ENCODE measurements around the gene PRKAG2. TPM values are rescaled to one million over a fixed set of nuclear protein-coding genes. Genes with fewer than 3 reads are reported as not detected.

PRKAG2 gene
- total RNA-seq, 1 donor from 2014 or later, result 4.7 TPM

- Histone ChIP-seq H3K4me3 (ENCODE audit: low read length in 3 of 3) (no peak overlapping the region), H3K27me3 (ENCODE audit: control insufficient read depth in 3 of 3, insufficient read depth in 3 of 3, low read length in 3 of 3) (no peaks in the 10 kb centered on the region), H3K36me3 (ENCODE audit: control insufficient read depth in 3 of 3, insufficient read depth in 3 of 3, low read length in 3 of 3) (no peaks in the 10 kb centered on the region), H3K9ac (ENCODE audit: low read depth in 1 of 3, low read length in 3 of 3) (no peak overlapping the region), H3K27ac (ENCODE audit: low read depth, low read length) (peak overlapping the region; percentile 40), H3K4me1 (ENCODE audit: control insufficient read depth in 3 of 3, insufficient read depth in 3 of 3, low read length in 3 of 3) (peaks cover 12 to 46% (median 19%) of the 10 kb centered on the region in 3 donors), H3K9me3 (ENCODE audit: control insufficient read depth in 3 of 3, low read length in 3 of 3) (no peaks in the 10 kb centered on the region)
Measured at GRCh38 chr7:151873402-151873965, 3.4 kb downstream of the PRKAG2 start.

GRCh38 chr7:151872531-151873401 lies 4.1 kb downstream of the PRKAG2 start:
- H3K9ac ChIP-seq (ENCODE audit: low read depth in 1 of 3, low read length in 3 of 3), result no peak overlapping the region
- H3K36me3 ChIP-seq (ENCODE audit: control insufficient read depth in 3 of 3, insufficient read depth in 3 of 3, low read length in 3 of 3), result no peaks in the 10 kb centered on the region
- no peaks in the 10 kb centered on the region for H3K9me3 ChIP-seq (ENCODE audit: control insufficient read depth in 3 of 3, low read length in 3 of 3)
- H3K27me3 ChIP-seq (ENCODE audit: control insufficient read depth in 3 of 3, insufficient read depth in 3 of 3, low read length in 3 of 3), result no peaks in the 10 kb centered on the region
- peak overlapping the region; percentile 40 for H3K27ac ChIP-seq (ENCODE audit: low read depth, low read length)
- peaks cover 12 to 47% (median 17%) of the 10 kb centered on the region in 3 donors for H3K4me1 ChIP-seq (ENCODE audit: control insufficient read depth in 3 of 3, insufficient read depth in 3 of 3, low read length in 3 of 3)
- no peak overlapping the region for H3K4me3 ChIP-seq (ENCODE audit: low read length in 3 of 3)

GRCh38 chr7:151871904-151872303 lies 5.0 kb downstream of the PRKAG2 start:
- no peaks in the 10 kb centered on the region for H3K9me3 ChIP-seq (ENCODE audit: control insufficient read depth in 3 of 3, low read length in 3 of 3)
- H3K27me3 ChIP-seq (ENCODE audit: control insufficient read depth in 3 of 3, insufficient read depth in 3 of 3, low read length in 3 of 3), result no peaks in the 10 kb centered on the region
- H3K9ac ChIP-seq (ENCODE audit: low read depth in 1 of 3, low read length in 3 of 3), result no peak overlapping the region
- H3K4me1 ChIP-seq (ENCODE audit: control insufficient read depth in 3 of 3, insufficient read depth in 3 of 3, low read length in 3 of 3), result peaks cover 11 to 51% (median 14%) of the 10 kb centered on the region in 3 donors
- no peak overlapping the region for H3K27ac ChIP-seq (ENCODE audit: low read depth, low read length)
- H3K4me3 ChIP-seq (ENCODE audit: low read length in 3 of 3), result no peak overlapping the region
- H3K36me3 ChIP-seq (ENCODE audit: control insufficient read depth in 3 of 3, insufficient read depth in 3 of 3, low read length in 3 of 3), result no peaks in the 10 kb centered on the region

- H3K4me3 ChIP-seq (ENCODE audit: low read length in 3 of 3), result no peak overlapping the region
- H3K9me3 ChIP-seq (ENCODE audit: control insufficient read depth in 3 of 3, low read length in 3 of 3), result no peaks in the 10 kb centered on the region
- no peaks in the 10 kb centered on the region for H3K36me3 ChIP-seq (ENCODE audit: control insufficient read depth in 3 of 3, insufficient read depth in 3 of 3, low read length in 3 of 3)
- no peaks in the 10 kb centered on the region for H3K27me3 ChIP-seq (ENCODE audit: control insufficient read depth in 3 of 3, insufficient read depth in 3 of 3, low read length in 3 of 3)
- peaks cover 8 to 44% (median 9%) of the 10 kb centered on the region in 3 donors for H3K4me1 ChIP-seq (ENCODE audit: control insufficient read depth in 3 of 3, insufficient read depth in 3 of 3, low read length in 3 of 3)
- H3K9ac ChIP-seq (ENCODE audit: low read depth in 1 of 3, low read length in 3 of 3), result no peak overlapping the region
- H3K27ac ChIP-seq (ENCODE audit: low read depth, low read length), result no peak overlapping the region
Measured at GRCh38 chr7:151871189-151871735, 5.7 kb downstream of the PRKAG2 start.

- Histone ChIP-seq H3K9me3 (ENCODE audit: control insufficient read depth in 3 of 3, low read length in 3 of 3) (no peaks in the 10 kb centered on the region), H3K27ac (ENCODE audit: low read depth, low read length) (no peak overlapping the region), H3K27me3 (ENCODE audit: control insufficient read depth in 3 of 3, insufficient read depth in 3 of 3, low read length in 3 of 3) (no peaks in the 10 kb centered on the region), H3K36me3 (ENCODE audit: control insufficient read depth in 3 of 3, insufficient read depth in 3 of 3, low read length in 3 of 3) (no peaks in the 10 kb centered on the region), H3K9ac (ENCODE audit: low read depth in 1 of 3, low read length in 3 of 3) (no peak overlapping the region), H3K4me1 (ENCODE audit: control insufficient read depth in 3 of 3, insufficient read depth in 3 of 3, low read length in 3 of 3) (peaks cover 8 to 43% (median 8%) of the 10 kb centered on the region in 3 donors), H3K4me3 (ENCODE audit: low read length in 3 of 3) (no peak overlapping the region)
Measured at GRCh38 chr7:151869968-151870918, 6.7 kb downstream of the PRKAG2 start.

GRCh38 chr7:151869455-151869854 lies 7.5 kb downstream of the PRKAG2 start:
- H3K36me3 ChIP-seq (ENCODE audit: control insufficient read depth in 3 of 3, insufficient read depth in 3 of 3, low read length in 3 of 3), result no peaks in the 10 kb centered on the region

GRCh38 chr7:151869109-151869428 lies 7.8 kb downstream of the PRKAG2 start:
- H3K4me3 ChIP-seq (ENCODE audit: low read length in 3 of 3), result no peak overlapping the region
- peaks cover 5 to 41% (median 8%) of the 10 kb centered on the region in 3 donors for H3K4me1 ChIP-seq (ENCODE audit: control insufficient read depth in 3 of 3, insufficient read depth in 3 of 3, low read length in 3 of 3)
- H3K9ac ChIP-seq (ENCODE audit: low read depth in 1 of 3, low read length in 3 of 3), result no peak overlapping the region
- no peaks in the 10 kb centered on the region for H3K9me3 ChIP-seq (ENCODE audit: control insufficient read depth in 3 of 3, low read length in 3 of 3)
- H3K27me3 ChIP-seq (ENCODE audit: control insufficient read depth in 3 of 3, insufficient read depth in 3 of 3, low read length in 3 of 3), result no peaks in the 10 kb centered on the region
- no peak overlapping the region for H3K27ac ChIP-seq (ENCODE audit: low read depth, low read length)
- H3K36me3 ChIP-seq (ENCODE audit: control insufficient read depth in 3 of 3, insufficient read depth in 3 of 3, low read length in 3 of 3), result no peaks in the 10 kb centered on the region

More at GRCh38 chr7:151869455-151869854, 7.5 kb downstream of the PRKAG2 start:
- Histone ChIP-seq H3K27me3 (ENCODE audit: control insufficient read depth in 3 of 3, insufficient read depth in 3 of 3, low read length in 3 of 3) (no peaks in the 10 kb centered on the region), H3K9ac (ENCODE audit: low read depth in 1 of 3, low read length in 3 of 3) (no peak overlapping the region), H3K4me1 (ENCODE audit: control insufficient read depth in 3 of 3, insufficient read depth in 3 of 3, low read length in 3 of 3) (peaks cover 5 to 39% (median 8%) of the 10 kb centered on the region in 3 donors), H3K4me3 (ENCODE audit: low read length in 3 of 3) (no peak overlapping the region), H3K27ac (ENCODE audit: low read depth, low read length) (no peak overlapping the region), H3K9me3 (ENCODE audit: control insufficient read depth in 3 of 3, low read length in 3 of 3) (no peaks in the 10 kb centered on the region)

GRCh38 chr7:151868396-151869108 lies 8.4 kb downstream of the PRKAG2 start:
- H3K9ac ChIP-seq (ENCODE audit: low read depth in 1 of 3, low read length in 3 of 3), result no peak overlapping the region
- peak overlapping the region in 1 of 3 donors; percentile 36 for H3K4me3 ChIP-seq (ENCODE audit: low read length in 3 of 3)
- peaks cover 5 to 41% (median 8%) of the 10 kb centered on the region in 3 donors for H3K4me1 ChIP-seq (ENCODE audit: control insufficient read depth in 3 of 3, insufficient read depth in 3 of 3, low read length in 3 of 3)
- H3K9me3 ChIP-seq (ENCODE audit: control insufficient read depth in 3 of 3, low read length in 3 of 3), result no peaks in the 10 kb centered on the region
- no peaks in the 10 kb centered on the region for H3K36me3 ChIP-seq (ENCODE audit: control insufficient read depth in 3 of 3, insufficient read depth in 3 of 3, low read length in 3 of 3)
- H3K27me3 ChIP-seq (ENCODE audit: control insufficient read depth in 3 of 3, insufficient read depth in 3 of 3, low read length in 3 of 3), result no peaks in the 10 kb centered on the region
- no peak overlapping the region for H3K27ac ChIP-seq (ENCODE audit: low read depth, low read length)

- Histone ChIP-seq H3K9me3 (ENCODE audit: control insufficient read depth in 3 of 3, low read length in 3 of 3) (no peaks in the 10 kb centered on the region), H3K27me3 (ENCODE audit: control insufficient read depth in 3 of 3, insufficient read depth in 3 of 3, low read length in 3 of 3) (no peaks in the 10 kb centered on the region), H3K9ac (ENCODE audit: low read depth in 1 of 3, low read length in 3 of 3) (no peak overlapping the region), H3K4me1 (ENCODE audit: control insufficient read depth in 3 of 3, insufficient read depth in 3 of 3, low read length in 3 of 3) (peaks cover 5 to 37% (median 8%) of the 10 kb centered on the region in 3 donors), H3K36me3 (ENCODE audit: control insufficient read depth in 3 of 3, insufficient read depth in 3 of 3, low read length in 3 of 3) (no peaks in the 10 kb centered on the region), H3K4me3 (ENCODE audit: low read length in 3 of 3) (no peak overlapping the region), H3K27ac (ENCODE audit: low read depth, low read length) (no peak overlapping the region)
Measured at GRCh38 chr7:151867912-151868311, 9.0 kb downstream of the PRKAG2 start.
